ENCODE data around the gene P2RY10. TPM values are rescaled to one million over a fixed set of nuclear protein-coding genes. Genes with fewer than 3 reads are reported as not detected.

The P2RY10 gene
- total and polyA plus RNA-seq, 2 of the 8 experiments (the other 6 are each of a cell fraction or from before 2014, with no cell fraction given): not detected

GRCh38 chrX:78957049-78957767 is 12.0 kb downstream of the P2RY10 start (continued):
- TF ChIP-seq KDM5A (IDR thresholded peaks at IDR 0.05; ENCODE audit: low read length): no peak
- no peak for TF ChIP-seq ZNF274 (IDR thresholded peaks at IDR 0.05; ENCODE audit: borderline replicate concordance, extremely low read depth, low read length)
- no peak for TF ChIP-seq TAF1 (IDR thresholded peaks at IDR 0.05; ENCODE audit: low read depth, low read length)

Data from H1 (cell line).